BJ (cell line): ENCODE measurements around the gene GLCCI1. TPM values are rescaled to one million over a fixed set of nuclear protein-coding genes. Genes with fewer than 3 reads are reported as not detected.
A peak's percentile ranks its signal among the peaks of the same experiment; 100 is the strongest.

Source experiments
- CTCF ChIA-PET: fragments of 350-600 bp; formaldehyde crosslinking; extraction: SDS; loops from one replicate; lab custom pipeline; 2021; ENCODE audit warnings: antibody characterized with exemption, inconsistent platforms; lab: Yijun Ruan, JAX
- POLR2A ChIA-PET: fragments of 300-600 bp; sonication (Branson Sonifier 250); formaldehyde crosslinking; extraction: SDS; loops from one replicate; lab custom pipeline; 2021; ENCODE audit warnings: antibody characterized with exemption; lab: Charles Lee
- DNase-seq: peaks from one replicate; pipeline ENCODE4 v3.0.0-alpha.2; 2011; ENCODE audit warnings: low read depth
- H3K27me3 ChIP-seq: 2 replicates; pipeline ENCODE4 v1.6.0; 2011; ENCODE audit warnings: low read length; ENCODE audit not compliant: control insufficient read depth, insufficient read depth
- H3K36me3 ChIP-seq: 2 replicates; pipeline ENCODE4 v1.5.1; 2011; ENCODE audit warnings: low read length; ENCODE audit not compliant: control insufficient read depth, insufficient read depth
- H3K4me3 ChIP-seq: 2 replicates; pipeline ENCODE4 v1.5.1; 2011; ENCODE audit warnings: low read depth, mild to moderate bottlenecking, control low read depth, low read length
- CTCF ChIP-seq: IDR thresholded peaks from 2 replicates; pipeline ENCODE4 v1.5.1; 2011; ENCODE audit warnings: low read depth, mild to moderate bottlenecking, control low read depth, inconsistent platforms, low read length, moderate library complexity; ENCODE audit not compliant: insufficient read depth
- polyA plus RNA-seq: library from polyadenylated mRNA; depleted of rRNA; stranded (reverse); fragments of >200 nt; gene quantifications from 2 replicates; pipeline ENCODE4 v1.2.3, GENCODE V29; 2011

Gene GLCCI1
- polyA plus RNA-seq, 1 experiment, result 11.2 TPM

GRCh38 chr7:7946486-7946885 is 22.1 kb upstream of the GLCCI1 start:
- POLR2A ChIA-PET, result no interaction called here

GRCh38 chr7:7948232-7948631 is 20.4 kb upstream of the GLCCI1 start:
- Histone ChIP-seq H3K36me3 (no peaks in the 10 kb centered on the region), H3K27me3 (no peaks in the 10 kb centered on the region), H3K4me3 (no peak overlapping the region)
- DNase-seq, result no peak
- ChIA-PET CTCF (no interaction called here), POLR2A (no interaction called here)
- no peak for TF ChIP-seq CTCF

More at GRCh38 chr7:7946486-7946885, 22.1 kb upstream of the GLCCI1 start:
- no peaks in the 10 kb centered on the region for H3K27me3 ChIP-seq
- no peak for DNase-seq
- H3K4me3 ChIP-seq, result no peak overlapping the region
- no peaks in the 10 kb centered on the region for H3K36me3 ChIP-seq
- CTCF ChIA-PET, result interaction anchor here (1.4 kb wide), 1 partner anchor 53 kb away, joined by 4 read pairs; no protein-coding TSS in a partner anchor
- no peak for TF ChIP-seq CTCF

GRCh38 chr7:7953806-7954205 is 14.8 kb upstream of the GLCCI1 start:
- POLR2A ChIA-PET, result no interaction called here
- DNase-seq, result no peak
- Histone ChIP-seq H3K4me3 (no peak overlapping the region), H3K27me3 (no peaks in the 10 kb centered on the region), H3K36me3 (no peaks in the 10 kb centered on the region)
- no peak for TF ChIP-seq CTCF
- CTCF ChIA-PET, result interaction anchor here (0.7 kb wide), 1 partner anchor 83 kb away, joined by 3 read pairs; no protein-coding TSS in a partner anchor

DNA sequence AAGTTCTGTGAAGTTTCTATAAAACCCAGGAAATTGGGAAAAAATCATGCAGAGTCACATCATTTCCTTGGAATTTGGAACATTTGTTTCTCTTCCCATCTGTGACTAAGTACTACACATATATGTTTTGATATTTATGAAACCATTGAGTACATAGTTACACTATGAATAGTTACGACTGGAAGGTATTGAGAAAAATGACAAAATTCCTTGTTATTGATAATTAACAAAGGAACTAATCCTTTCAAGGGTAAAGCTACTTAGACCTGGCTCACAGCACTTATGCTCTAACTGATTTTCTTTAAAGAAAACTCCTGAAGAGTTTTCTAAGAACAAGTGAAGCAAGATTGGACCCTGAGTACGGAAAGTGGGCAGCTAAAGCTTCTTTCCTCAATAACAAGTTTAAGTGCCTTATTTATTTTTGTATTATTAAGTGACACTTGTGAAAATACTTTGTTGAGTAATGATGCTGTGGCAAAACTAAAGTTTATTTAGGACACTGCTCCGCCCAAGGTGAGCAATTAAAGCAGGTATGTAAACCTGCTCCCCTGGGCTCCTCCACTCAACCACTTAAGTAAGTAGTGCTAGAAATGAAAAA is 12.0 kb upstream of the GLCCI1 start:
- CTCF ChIA-PET, result no interaction called here
- no peaks in the 10 kb centered on the region for H3K27me3 ChIP-seq
- H3K4me3 ChIP-seq, result no peak overlapping the region
- POLR2A ChIA-PET, result no interaction called here
- TF ChIP-seq CTCF, result no peak
- DNase-seq, result peak; percentile 57
- H3K36me3 ChIP-seq, result no peaks in the 10 kb centered on the region

DNA sequence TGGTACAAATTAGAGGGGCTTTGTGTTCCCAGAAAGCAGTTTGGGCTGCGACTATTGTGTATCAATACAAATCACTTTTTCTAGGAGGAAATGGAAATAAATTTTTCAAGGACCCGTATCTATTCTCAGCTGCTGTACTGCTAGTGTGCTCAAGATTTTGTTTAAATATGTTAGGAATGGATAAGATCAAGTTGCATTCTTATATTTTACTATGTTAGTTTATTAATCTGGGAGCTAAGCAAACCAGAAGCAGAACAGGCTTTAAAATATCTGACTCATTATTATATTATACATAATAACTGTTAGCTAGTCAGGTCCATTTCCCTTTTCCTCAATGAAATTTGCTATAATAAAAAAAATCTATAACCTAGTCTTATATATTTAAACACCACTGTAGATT is 11.1 kb upstream of the GLCCI1 start:
- no peak for DNase-seq
- CTCF ChIA-PET, result interaction anchor here (0.7 kb wide), 1 partner anchor 118 kb away, joined by 3 read pairs; no protein-coding TSS in a partner anchor
- Histone ChIP-seq H3K27me3 (no peaks in the 10 kb centered on the region), H3K4me3 (no peak overlapping the region), H3K36me3 (no peaks in the 10 kb centered on the region)
- POLR2A ChIA-PET, result no interaction called here
- TF ChIP-seq CTCF, result no peak
